GM19193 (cell line): Measurements from ENCODE around the gene DDX41.
A peak's percentile ranks its signal among the peaks of the same experiment; 100 is the strongest.

ENCODE experiments used
- POLR2A ChIP-seq: IDR thresholded peaks from 4 replicates; pipeline ENCODE4 v1.6.1; 2011; ENCODE audit not compliant: insufficient read depth, insufficient read length; ENCODE audit errors: extremely low read depth

DDX41 gene

GRCh38 chr5:177516601-177517568, at the start of gene DDX41:
Gene DDX41 (minus strand): TSS chr5:177516961. CDS start chr5:177516945, 16 bp downstream.
- peak; percentile 84 for TF ChIP-seq POLR2A

- no peak for TF ChIP-seq POLR2A
Observed at GRCh38 chr5:177565046-177565445, 48.3 kb upstream of the DDX41 start.

GRCh38 chr5:177557796-177558195, 41.0 kb upstream of the DDX41 start:
- no peak for TF ChIP-seq POLR2A

GRCh38 chr5:177557041-177557647, 40.4 kb upstream of the DDX41 start:
- no peak for TF ChIP-seq POLR2A

- TF ChIP-seq POLR2A = no peak
Observed at GRCh38 chr5:177555665-177556064, 38.9 kb upstream of the DDX41 start.

GRCh38 chr5:177555228-177555627, 38.5 kb upstream of the DDX41 start:
- TF ChIP-seq POLR2A = no peak

- TF ChIP-seq POLR2A = peak; percentile 54
Observed at GRCh38 chr5:177554474-177555111, 37.8 kb upstream of the DDX41 start, which contains the start of gene FAM193B. Gene FAM193B (minus strand): TSS chr5:177554563. CDS start chr5:177554458, 105 bp downstream.

- no peak for TF ChIP-seq POLR2A
Observed at GRCh38 chr5:177553671-177554429, 37.1 kb upstream of the DDX41 start.

GRCh38 chr5:177552839-177553455, 36.2 kb upstream of the DDX41 start:
- TF ChIP-seq POLR2A = no peak

GRCh38 chr5:177550122-177550521, 33.4 kb upstream of the DDX41 start:
- no peak for TF ChIP-seq POLR2A

- TF ChIP-seq POLR2A = no peak
Observed at GRCh38 chr5:177548495-177548894, 31.7 kb upstream of the DDX41 start.

- TF ChIP-seq POLR2A = no peak
Observed at GRCh38 chr5:177547736-177548135, 31.0 kb upstream of the DDX41 start.

GRCh38 chr5:177546258-177546741, 29.5 kb upstream of the DDX41 start:
- no peak for TF ChIP-seq POLR2A

GRCh38 chr5:177545487-177546257, 28.9 kb upstream of the DDX41 start:
- no peak for TF ChIP-seq POLR2A
